HFF-Myc (cell line): ENCODE data around the gene DNAH17.

Source experiments
- DNase-seq: peaks from one replicate; pipeline ENCODE4 v3.0.0-alpha.2; 2011; ENCODE audit warnings: low read depth; ENCODE audit errors: extremely low read depth
- H3K4me3 ChIP-seq: replicated peaks from 2 replicates; pipeline ENCODE4 v1.5.1; 2011; ENCODE audit warnings: low read depth, mild to moderate bottlenecking, control low read depth, low read length
- TF ChIP-seq, protein P1 (sequence below): IDR thresholded peaks from 2 replicates; pipeline ENCODE4 v1.5.1; 2012; ENCODE audit warnings: mild to moderate bottlenecking, low read depth, low read length, control low read depth; ENCODE audit errors: missing control alignments

The DNAH17 gene

DNA sequence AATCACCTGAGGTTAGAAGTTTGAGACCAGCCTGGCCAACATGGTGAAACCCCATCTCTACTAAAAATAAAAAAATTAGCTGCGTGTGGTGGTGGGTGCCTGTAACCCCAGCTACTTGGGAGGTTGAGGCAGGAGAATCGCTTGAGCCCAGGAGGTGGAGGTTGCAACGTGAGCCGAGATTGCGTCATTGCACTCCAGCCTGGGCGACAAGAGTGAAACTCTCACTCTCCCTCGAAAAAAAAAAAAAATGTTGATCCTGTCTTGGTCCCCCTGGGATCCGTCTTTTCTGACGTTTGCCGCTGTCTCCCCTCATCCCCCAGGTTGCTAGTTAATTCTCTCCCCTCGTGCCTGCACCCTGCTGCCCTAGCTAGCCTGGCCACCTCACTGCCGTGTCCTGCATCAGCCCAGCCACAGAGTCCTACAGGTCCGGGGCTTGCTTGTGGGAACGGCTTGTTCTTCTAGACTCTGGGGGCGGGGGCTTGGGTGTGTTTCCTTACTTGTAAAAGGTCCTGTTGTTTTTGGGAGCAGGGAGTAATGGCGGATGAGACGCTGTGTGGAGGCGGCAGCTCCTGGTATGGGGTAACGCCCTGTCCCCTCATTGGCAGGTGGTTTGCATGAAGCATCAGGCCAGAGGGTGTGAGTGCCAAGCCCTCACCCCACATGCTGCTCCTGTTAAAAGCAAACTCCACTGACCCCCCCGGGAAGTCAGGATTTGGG lies 154.2 kb downstream of the DNAH17 start:
- no peak overlapping the region for H3K4me3 ChIP-seq
- no peak for DNase-seq
- TF ChIP-seq, protein P1, sequence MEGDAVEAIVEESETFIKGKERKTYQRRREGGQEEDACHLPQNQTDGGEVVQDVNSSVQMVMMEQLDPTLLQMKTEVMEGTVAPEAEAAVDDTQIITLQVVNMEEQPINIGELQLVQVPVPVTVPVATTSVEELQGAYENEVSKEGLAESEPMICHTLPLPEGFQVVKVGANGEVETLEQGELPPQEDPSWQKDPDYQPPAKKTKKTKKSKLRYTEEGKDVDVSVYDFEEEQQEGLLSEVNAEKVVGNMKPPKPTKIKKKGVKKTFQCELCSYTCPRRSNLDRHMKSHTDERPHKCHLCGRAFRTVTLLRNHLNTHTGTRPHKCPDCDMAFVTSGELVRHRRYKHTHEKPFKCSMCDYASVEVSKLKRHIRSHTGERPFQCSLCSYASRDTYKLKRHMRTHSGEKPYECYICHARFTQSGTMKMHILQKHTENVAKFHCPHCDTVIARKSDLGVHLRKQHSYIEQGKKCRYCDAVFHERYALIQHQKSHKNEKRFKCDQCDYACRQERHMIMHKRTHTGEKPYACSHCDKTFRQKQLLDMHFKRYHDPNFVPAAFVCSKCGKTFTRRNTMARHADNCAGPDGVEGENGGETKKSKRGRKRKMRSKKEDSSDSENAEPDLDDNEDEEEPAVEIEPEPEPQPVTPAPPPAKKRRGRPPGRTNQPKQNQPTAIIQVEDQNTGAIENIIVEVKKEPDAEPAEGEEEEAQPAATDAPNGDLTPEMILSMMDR, result no peak

- H3K4me3 ChIP-seq, result no peak overlapping the region
- TF ChIP-seq, protein P1, result no peak
- no peak for DNase-seq
These were observed 155.0 kb downstream of the DNAH17 start for GRCh38 chr17:78422267-78422605.

DNA sequence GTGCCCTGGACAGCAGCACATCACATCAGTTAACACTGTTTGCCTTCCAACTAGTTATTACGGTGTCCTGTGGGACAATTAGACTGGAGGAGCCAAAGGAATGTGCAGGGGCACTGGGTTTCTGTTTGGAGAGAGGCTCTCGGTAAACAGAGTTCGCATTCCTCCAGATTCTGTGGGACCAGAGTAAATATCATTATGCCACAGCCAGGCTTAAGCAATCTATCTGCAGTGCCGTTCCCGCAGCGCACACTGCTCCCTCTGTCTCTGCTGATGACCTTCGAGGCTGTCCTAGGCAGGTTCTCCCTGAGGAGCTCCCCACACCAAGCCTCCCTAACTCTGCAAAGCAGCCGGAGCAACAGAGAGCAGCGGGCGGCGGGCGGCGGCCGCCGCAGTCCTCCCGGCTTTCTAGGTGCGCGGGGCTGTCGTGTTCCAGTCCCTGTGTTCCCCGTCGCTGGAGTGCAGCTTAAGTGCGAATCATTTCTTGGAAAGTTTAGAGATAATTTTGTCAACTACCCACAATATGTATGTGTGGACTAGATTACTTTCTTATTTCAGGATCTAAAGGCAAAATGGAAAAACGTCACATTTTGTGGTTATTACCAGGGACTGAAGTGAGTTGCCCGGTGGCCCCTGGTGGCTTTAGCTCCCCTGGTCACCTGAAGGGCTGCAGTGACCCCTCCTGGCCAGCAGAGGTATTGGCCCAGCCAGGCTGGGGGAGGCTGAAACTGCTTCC lies 155.5 kb downstream of the DNAH17 start:
- H3K4me3 ChIP-seq, result no peak overlapping the region
- peak; percentile 37 for DNase-seq
- TF ChIP-seq, protein P1, result peak; percentile 99

- TF ChIP-seq, protein P1, result no peak
These were observed 156.1 kb downstream of the DNAH17 start for GRCh38 chr17:78421084-78421533.

GRCh38 chr17:78419970-78420815 lies 157.0 kb downstream of the DNAH17 start:
- TF ChIP-seq, protein P1, result no peak
- no peak for DNase-seq
- no peak overlapping the region for H3K4me3 ChIP-seq

More at GRCh38 chr17:78421084-78421533, 156.1 kb downstream of the DNAH17 start:
- no peak overlapping the region for H3K4me3 ChIP-seq
- DNase-seq, result no peak

DNA sequence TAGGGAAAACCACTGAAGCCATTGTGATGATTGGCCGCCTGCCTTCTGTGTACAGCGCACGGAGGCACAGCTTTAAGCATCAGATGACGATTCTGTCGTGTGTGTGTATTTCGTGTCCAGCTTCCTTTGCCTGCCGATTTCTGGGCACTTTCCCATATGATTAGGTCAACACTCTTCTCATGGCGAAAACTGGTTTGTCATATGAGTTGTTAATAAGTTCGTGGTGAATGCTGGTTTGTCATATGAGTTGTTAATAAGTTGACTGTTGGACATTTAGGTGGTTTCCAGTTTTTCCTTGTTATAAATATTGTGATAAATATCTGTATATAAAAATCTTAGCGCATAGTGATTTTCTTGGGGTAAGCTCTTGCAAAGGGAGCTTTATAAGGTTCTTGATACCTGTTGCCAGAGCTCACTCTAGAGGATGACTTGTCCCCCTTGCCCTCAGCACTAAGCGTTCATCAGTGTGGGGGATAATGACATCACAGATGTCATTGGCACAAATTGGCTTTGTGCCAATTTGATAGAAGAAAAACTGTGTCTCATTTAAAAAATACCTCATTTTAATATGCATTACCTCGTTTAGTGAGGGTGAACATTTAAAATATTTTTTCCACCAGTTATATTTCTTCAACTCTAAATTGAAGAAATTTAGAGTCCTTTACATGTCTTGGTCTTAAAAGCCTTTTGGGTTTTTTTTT lies 158.7 kb downstream of the DNAH17 start:
- TF ChIP-seq, protein P1, result no peak
- no peak for DNase-seq
- H3K4me3 ChIP-seq, result no peak overlapping the region
